UCSD-AML1 (cell line): ENCODE measurements around the gene FAHD1.
"Not testable (repeated sequence)": the region's sequence is repeated elsewhere in the genome, so short reads cannot be mapped to it uniquely, and the experiment has no call there.

Experiments used
- DNase-seq: peaks from one replicate; lab custom pipeline; 2025; ENCODE audit not compliant: unreplicated experiment; lab: John Stamatoyannopoulos, UW

FAHD1 gene

GRCh38 chr16:1839554-1839953, 12.5 kb downstream of the FAHD1 start:
- DNase-seq, result peak; percentile 45

DNA sequence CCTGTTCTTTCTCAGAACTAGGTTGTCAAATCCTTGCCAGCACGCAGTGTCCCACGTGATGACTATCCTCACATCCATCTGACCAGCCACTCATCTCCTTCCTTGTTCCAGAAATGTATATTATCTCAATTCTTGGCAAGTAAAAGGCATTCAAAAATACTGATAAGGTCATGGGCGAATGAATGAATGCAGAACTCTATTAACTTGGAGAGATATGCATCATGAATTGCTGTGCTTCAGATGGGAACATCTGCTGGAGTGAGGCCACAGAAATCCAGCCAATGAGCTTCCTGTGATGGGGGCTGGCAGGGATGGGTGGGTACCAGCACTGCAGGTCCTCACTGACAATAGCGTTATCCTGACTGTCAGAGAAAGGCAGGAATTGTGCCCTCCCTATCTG, 19.0 kb downstream of the FAHD1 start:
- DNase-seq, result no peak

DNA sequence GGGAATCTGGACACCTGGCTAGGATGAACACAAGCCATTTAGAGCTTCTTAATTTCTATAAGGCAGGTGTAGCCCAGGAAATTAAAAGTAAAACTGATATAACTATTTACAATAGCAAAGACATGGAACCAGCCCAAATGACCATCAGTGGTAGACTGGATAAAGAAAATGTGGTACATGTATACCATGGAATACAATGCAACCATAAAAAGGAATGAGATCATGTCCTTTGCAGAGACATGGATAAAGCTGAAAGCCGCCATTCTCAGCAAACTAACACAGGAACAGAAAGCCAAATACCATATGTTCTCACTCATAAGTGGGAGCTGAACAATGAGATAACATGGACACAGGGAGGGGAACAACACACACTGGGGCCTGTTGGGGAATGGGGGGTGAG, 19.4 kb downstream of the FAHD1 start:
- DNase-seq, result no peak

DNA sequence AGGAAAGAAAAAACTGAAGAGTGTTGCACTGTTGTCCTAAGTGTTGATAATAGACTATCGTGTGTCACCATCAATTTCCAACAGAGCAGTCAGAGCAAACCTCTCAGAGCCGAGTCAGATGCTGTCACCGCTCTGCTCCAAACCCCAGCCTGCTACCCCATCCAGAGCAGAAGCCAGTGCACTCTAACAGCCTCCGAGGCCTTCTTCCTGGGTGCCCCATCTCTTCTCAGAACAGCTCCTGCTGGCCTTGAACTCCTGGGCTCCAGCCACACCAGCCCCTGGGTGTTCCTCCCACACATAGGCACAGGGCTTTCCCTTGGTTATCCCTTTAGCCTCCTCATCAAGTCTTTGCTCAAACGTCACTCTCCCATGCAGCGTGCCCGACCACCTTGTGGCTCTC, 24.0 kb downstream of the FAHD1 start:
- no peak for DNase-seq

GRCh38 chr16:1851793-1852192, 24.8 kb downstream of the FAHD1 start:
- no peak for DNase-seq

DNA sequence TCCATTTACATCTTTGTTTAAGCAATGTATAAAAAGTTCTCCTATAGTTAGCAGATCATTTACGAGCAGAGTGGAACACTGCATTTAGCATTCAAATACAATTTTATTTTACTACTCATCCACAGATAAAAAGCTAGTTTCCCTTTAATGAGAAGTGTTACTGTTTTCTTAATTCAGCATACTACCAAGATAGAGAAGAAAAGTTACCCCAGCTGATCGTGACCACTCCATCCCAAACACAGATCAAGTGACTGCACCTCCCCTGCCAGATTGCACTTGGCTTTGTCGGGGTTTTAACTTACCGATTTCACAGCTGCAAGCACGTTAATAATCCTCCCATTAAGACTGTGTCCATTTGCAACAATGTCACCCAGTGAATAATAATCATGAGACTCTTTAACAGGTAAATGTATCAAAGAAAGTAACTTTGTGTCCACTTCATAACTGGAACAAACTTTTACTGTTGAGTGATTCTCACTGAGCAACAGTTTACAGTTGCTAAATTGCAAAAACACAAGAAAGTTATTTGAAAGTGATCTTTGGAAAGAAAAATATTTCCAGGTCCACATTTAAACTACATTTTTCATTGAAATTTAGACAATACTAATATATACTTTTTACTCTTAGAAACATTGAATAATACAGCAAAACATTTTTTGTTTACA, 30.6 kb downstream of the FAHD1 start:
- DNase-seq, result no peak

DNA sequence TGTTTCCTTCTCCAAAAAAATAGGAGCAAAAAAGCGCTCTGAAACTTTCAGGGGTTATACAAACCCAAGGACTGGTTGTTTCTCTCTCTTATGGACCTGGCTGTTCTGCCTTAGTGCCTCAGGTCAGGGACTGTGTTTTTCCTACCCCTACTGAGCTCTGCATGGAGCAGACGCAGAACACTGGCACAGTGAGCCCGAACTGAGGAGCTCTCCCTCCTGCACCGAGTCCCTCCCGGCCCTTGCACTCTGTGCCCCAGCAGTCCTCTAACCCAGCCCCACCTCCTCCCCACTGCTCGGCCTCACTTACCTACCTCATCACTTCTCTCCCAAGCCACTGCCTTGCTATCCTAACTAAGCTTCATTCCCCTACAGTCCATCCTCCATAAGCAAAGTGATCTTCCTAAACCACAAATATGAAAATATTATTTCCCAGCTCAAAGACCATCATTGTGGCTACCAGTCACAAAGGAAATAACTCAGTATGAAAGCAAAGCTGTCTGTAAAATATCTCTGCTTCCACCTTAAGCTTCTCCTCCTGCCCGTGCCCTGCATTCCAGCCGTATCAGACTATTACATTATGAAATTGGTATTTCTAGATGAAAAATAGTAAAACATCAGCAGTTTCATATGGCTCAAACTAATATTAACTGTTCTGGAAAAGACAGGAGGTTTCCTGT, 31.3 kb downstream of the FAHD1 start:
- no peak for DNase-seq

- no peak for DNase-seq
These were observed 32.6 kb downstream of the FAHD1 start for GRCh38 chr16:1859650-1860049.

GRCh38 chr16:1861730-1862129, 34.7 kb downstream of the FAHD1 start:
- DNase-seq, result no peak

GRCh38 chr16:1862394-1862793, 35.4 kb downstream of the FAHD1 start:
- DNase-seq, result no peak

- DNase-seq, result no peak
These were observed 36.9 kb downstream of the FAHD1 start for GRCh38 chr16:1863681-1864460.

DNA sequence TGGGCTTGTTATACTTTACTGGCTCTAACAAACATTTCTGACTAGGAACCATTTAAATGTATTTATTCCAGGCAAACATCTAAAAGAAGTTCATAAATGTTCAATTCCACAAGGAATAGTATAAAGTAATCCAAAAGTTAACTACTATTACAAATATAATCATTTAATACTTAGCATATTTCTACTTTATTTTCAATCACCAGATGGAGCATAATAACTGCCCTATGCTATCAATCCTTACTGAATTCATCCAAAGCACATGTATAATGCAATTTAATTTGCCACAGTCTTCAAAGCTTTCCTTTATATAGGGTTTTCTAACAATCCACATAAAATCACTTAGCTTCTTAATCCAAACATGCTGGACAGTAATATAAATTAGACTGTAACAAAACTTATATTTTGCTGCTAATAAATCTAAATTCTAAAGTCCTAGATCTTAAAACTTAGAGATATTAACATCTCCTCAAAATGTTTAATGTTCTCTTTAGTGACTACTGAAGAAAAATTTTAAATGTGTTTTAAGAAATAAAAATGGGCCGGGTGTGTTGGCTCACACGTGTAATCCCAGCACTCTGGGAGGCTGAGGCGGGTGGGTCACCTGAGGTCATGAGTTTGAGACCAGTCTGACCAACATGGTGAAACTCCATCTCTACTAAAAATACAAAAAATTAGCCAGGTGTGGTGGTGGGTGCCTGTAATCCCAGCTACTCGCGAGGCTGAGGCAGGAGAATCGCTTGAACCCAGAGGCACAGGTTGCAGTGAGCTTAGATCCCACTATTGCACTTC, 39.1 kb downstream of the FAHD1 start:
- no peak for DNase-seq

- DNase-seq, result no peak
These were observed 43.5 kb downstream of the FAHD1 start for GRCh38 chr16:1870365-1871082.

GRCh38 chr16:1871974-1872635, 45.1 kb downstream of the FAHD1 start, which contains the start of gene MEIOB:
MEIOB (minus strand) TSS chr16:1872164; CDS start chr16:1868175, 3,989 bp downstream.
- no peak for DNase-seq

GRCh38 chr16:1874854-1875253, 47.8 kb downstream of the FAHD1 start:
- DNase-seq, result no peak

DNA sequence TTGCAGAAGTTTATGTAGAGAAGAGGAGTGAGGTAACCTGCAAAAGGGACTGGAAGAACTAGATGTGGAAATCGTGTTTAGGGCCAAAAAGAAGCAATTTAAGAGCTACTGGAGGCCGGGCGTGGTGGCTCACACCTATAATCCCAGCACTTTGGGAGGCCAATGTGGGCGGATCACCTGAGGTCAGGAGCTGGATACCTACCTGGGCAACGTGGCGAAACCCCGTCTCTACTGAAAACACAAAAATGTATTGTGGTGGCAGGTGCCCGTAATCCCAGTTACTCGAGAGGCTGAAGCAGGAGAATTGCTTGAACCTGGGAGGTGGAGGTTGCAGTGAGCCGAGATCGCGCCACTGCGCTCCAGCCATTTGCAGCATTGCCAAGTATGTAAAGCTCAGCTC, 49.1 kb downstream of the FAHD1 start:
- not testable (repeated sequence) for DNase-seq

DNA sequence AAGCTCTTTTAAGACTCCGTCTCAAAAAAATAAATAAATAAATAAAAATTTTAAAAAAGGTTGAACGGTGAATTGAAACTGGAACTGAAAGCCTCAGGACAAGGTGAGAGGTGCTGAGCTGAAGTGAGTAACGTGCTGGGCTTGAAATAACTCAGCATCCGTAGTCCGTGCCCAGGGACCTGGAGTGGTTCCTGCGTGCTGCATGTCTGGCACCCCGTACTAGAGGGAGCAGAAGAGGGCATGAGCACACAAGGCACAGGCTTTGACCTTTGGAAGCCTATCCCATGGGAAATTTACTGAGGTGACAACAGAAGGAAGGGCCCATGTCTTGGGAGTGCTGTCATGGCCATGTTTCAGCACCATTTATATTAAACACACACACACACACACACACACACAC, 49.5 kb downstream of the FAHD1 start:
- DNase-seq, result no peak

DNA sequence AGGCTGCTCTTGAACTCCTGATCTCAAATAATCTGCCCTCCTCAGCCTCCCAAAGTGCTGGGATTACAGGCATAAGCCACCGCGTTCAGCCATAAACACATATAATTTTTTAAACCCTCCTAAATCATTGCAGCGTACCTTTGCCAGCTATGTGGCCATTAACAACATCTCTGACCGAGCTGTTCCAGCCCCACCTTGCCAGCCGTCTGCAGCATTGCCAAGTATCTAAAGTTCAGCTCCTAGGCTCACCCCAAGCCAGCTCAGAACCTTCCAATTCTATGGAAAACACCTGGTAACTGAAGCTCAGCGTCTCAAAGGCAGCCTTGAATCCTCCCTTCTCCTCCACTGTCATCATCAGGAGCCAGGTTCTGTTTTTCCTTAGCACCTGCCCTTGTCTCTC, 50.1 kb downstream of the FAHD1 start:
- DNase-seq, result no peak

GRCh38 chr16:1877804-1878203, 50.8 kb downstream of the FAHD1 start:
- no peak for DNase-seq

GRCh38 chr16:1878256-1878655, 51.2 kb downstream of the FAHD1 start:
- DNase-seq, result no peak
